H1 (cell line): Measurements from ENCODE around the gene CAPN11. TPM values are rescaled to one million over a fixed set of nuclear protein-coding genes. Genes with fewer than 3 reads are reported as not detected.

Experiments
- CTCF ChIA-PET: fragments of 300-600 bp; sonication (Branson Sonifier 250); formaldehyde crosslinking; loops from one replicate; lab custom pipeline; 2021; ENCODE audit not compliant: partially characterized antibody; lab: Charles Lee
- POLR2A ChIA-PET: fragments of 300-600 bp; sonication (Branson Sonifier 250); formaldehyde crosslinking; loops from one replicate; lab custom pipeline; 2021; ENCODE audit warnings: inconsistent platforms; ENCODE audit not compliant: partially characterized antibody; lab: Charles Lee
- DNase-seq, 2 experiments: peaks; one replicate each; pipeline versions ENCODE4 v3.0.0 to v3.0.0-alpha.2; 2010 to 2022; ENCODE audit warnings: low spot score in 2 of 2, low read depth in 1 of 2, mixed read lengths in 1 of 2
- FAIRE-seq: peaks from 2 replicates; lab custom pipeline; 2011; peaks lifted over from hg19 to GRCh38; lab: Jason Lieb, UNC
- H2AFZ ChIP-seq: 2 replicates; pipeline ENCODE4 v1.8.1; 2012; ENCODE audit warnings: low read length, inconsistent platforms
- H2AK5ac ChIP-seq: 2 replicates; pipeline ENCODE4 v1.6.1; 2013; ENCODE audit warnings: low read depth, low read length
- H2BK120ac ChIP-seq: replicated peaks from 2 replicates; pipeline ENCODE3; 2013; ENCODE audit warnings: low read depth, low read length, inconsistent platforms
- H2BK12ac ChIP-seq: 2 replicates; pipeline ENCODE4 v1.6.1; 2013; ENCODE audit warnings: low read depth, low read length
- H2BK15ac ChIP-seq: 2 replicates; pipeline ENCODE4 v1.6.1; 2013; ENCODE audit warnings: low read length
- H2BK20ac ChIP-seq: 2 replicates; pipeline ENCODE4 v1.6.1; 2013; ENCODE audit warnings: low read length
- H2BK5ac ChIP-seq: 2 replicates; pipeline ENCODE4 v1.6.1; 2013; ENCODE audit warnings: low read depth, low read length
- H3K14ac ChIP-seq: 2 replicates; pipeline ENCODE4 v1.6.1; 2013; ENCODE audit warnings: inconsistent platforms; ENCODE audit not compliant: insufficient read length
- H3K18ac ChIP-seq: 2 replicates; pipeline ENCODE4 v1.6.1; 2013; ENCODE audit warnings: low read length; ENCODE audit errors: extremely low read depth
- H3K23ac ChIP-seq: 2 replicates; pipeline ENCODE4 v1.6.1; 2013; ENCODE audit warnings: inconsistent platforms; ENCODE audit not compliant: insufficient read length
- H3K23me2 ChIP-seq: 2 replicates; pipeline ENCODE4 v1.6.1; 2013; ENCODE audit warnings: low read depth, low read length
- H3K27ac ChIP-seq: 2 replicates; pipeline ENCODE4 v1.6.1; 2011; ENCODE audit warnings: low read depth, low read length, inconsistent platforms
- H3K27me3 ChIP-seq, 4 experiments: replicated peaks in 1 of 4; 1 replicate in 1 of 4; 2 replicates in 3 of 4; pipeline versions ENCODE4 v1.6.1 to v1.8.1; 2011 to 2013; ENCODE audit warnings: low read length in 3 of 4, mild to moderate bottlenecking in 3 of 4, inconsistent platforms in 2 of 4, mixed read lengths in 2 of 4, moderate library complexity in 1 of 4; ENCODE audit not compliant: control insufficient read depth in 3 of 4, insufficient read depth in 3 of 4; ENCODE audit errors: extremely low read depth in 1 of 4
- H3K36me3 ChIP-seq, 4 experiments: 2 replicates each; pipeline versions ENCODE4 v1.6.1 to v1.8.1; 2011 to 2013; ENCODE audit warnings: mild to moderate bottlenecking in 4 of 4, low read length in 3 of 4, moderate library complexity in 2 of 4, control low read depth in 1 of 4, inconsistent platforms in 1 of 4; ENCODE audit not compliant: insufficient read depth in 4 of 4, control insufficient read depth in 2 of 4
- H3K4ac ChIP-seq: replicated peaks from 2 replicates; pipeline ENCODE3; 2013; ENCODE audit warnings: low read length, low read depth, mixed read lengths, inconsistent platforms; ENCODE audit not compliant: insufficient read length
- H3K4me1 ChIP-seq, 4 experiments: replicated peaks in 1 of 4; 1 replicate in 1 of 4; 2 replicates in 3 of 4; pipeline versions ENCODE4 v1.6.1 to v1.8.1; 2011 to 2013; ENCODE audit warnings: low read length in 3 of 4, inconsistent platforms in 2 of 4, mixed read lengths in 1 of 4; ENCODE audit not compliant: insufficient read depth in 4 of 4, control insufficient read depth in 3 of 4
- H3K4me2 ChIP-seq, 2 experiments: 2 replicates each; pipeline versions ENCODE4 v1.6.1 to v1.8.1; 2011 to 2013; ENCODE audit warnings: low read depth in 2 of 2, low read length in 2 of 2, control low read depth in 1 of 2, inconsistent platforms in 1 of 2, mild to moderate bottlenecking in 1 of 2; ENCODE audit not compliant: insufficient read depth in 1 of 2
- H3K4me3 ChIP-seq, 4 experiments: fragments of 200-600, 300-600 bp in 1 of 4; sonication (generic), shearing (Covaris generic), sonication (Bioruptor Twin) in 1 of 4; 2 replicates each; pipeline versions ENCODE4 v1.5.1 to v1.8.1; 2011 to 2016; ENCODE audit warnings: low read length in 4 of 4, low read depth in 3 of 4, control low read depth in 2 of 4, inconsistent platforms in 2 of 4, mild to moderate bottlenecking in 2 of 4, mixed read lengths in 1 of 4, moderate library complexity in 1 of 4; ENCODE audit not compliant: insufficient read depth in 2 of 4; ENCODE audit errors: extremely low read depth in 1 of 4
- H3K56ac ChIP-seq: replicated peaks from 2 replicates; pipeline ENCODE3; 2013; ENCODE audit warnings: low read depth, mild to moderate bottlenecking, mixed read lengths, low read length, inconsistent platforms; ENCODE audit not compliant: insufficient read length
- H3K79me1 ChIP-seq: 2 replicates; pipeline ENCODE4 v1.6.1; 2013; ENCODE audit warnings: low read depth, low read length, control low read depth
- H3K79me2 ChIP-seq, 2 experiments: 2 replicates each; pipeline versions ENCODE4 v1.6.1 to v1.8.1; 2012 to 2013; ENCODE audit warnings: low read length in 2 of 2, mild to moderate bottlenecking in 2 of 2, inconsistent platforms in 1 of 2; ENCODE audit not compliant: insufficient read depth in 2 of 2, control insufficient read depth in 1 of 2
- H3K9ac ChIP-seq, 4 experiments: replicated peaks in 1 of 4; 1 replicate in 1 of 4; 2 replicates in 3 of 4; pipeline versions ENCODE4 v1.6.1 to v1.8.1; 2011 to 2013; ENCODE audit warnings: low read depth in 3 of 4, low read length in 3 of 4, control low read depth in 2 of 4, mild to moderate bottlenecking in 2 of 4, moderate library complexity in 2 of 4, inconsistent platforms in 1 of 4; ENCODE audit errors: extremely low read depth in 1 of 4
- H3K9me3 ChIP-seq, 2 experiments: 2 replicates each; pipeline versions ENCODE4 v1.6.1 to v1.8.1; 2012 to 2013; ENCODE audit warnings: mild to moderate bottlenecking in 2 of 2, moderate library complexity in 2 of 2, control low read depth in 1 of 2, inconsistent platforms in 1 of 2, low read depth in 1 of 2, low read length in 1 of 2, mixed read lengths in 1 of 2; ENCODE audit not compliant: insufficient read depth in 2 of 2
- H4K20me1 ChIP-seq, 2 experiments: replicated peaks in 1 of 2; 2 replicates each; pipeline versions ENCODE3 to v1.8.1; 2011 to 2013; ENCODE audit warnings: inconsistent platforms in 2 of 2, low read length in 2 of 2, mild to moderate bottlenecking in 1 of 2; ENCODE audit not compliant: insufficient read depth in 2 of 2, control insufficient read depth in 1 of 2
- H4K5ac ChIP-seq: 2 replicates; pipeline ENCODE4 v1.6.1; 2013; ENCODE audit warnings: low read length, low read depth, mixed read lengths, inconsistent platforms; ENCODE audit not compliant: insufficient read length
- H4K8ac ChIP-seq: 2 replicates; pipeline ENCODE4 v1.8.0; 2013; ENCODE audit warnings: mild to moderate bottlenecking, moderate library complexity, low read length, inconsistent platforms; ENCODE audit not compliant: insufficient read depth; ENCODE audit errors: extremely low read depth
- H4K91ac ChIP-seq: replicated peaks from 2 replicates; pipeline ENCODE3; 2013; ENCODE audit warnings: low read length, mixed read lengths, inconsistent platforms; ENCODE audit not compliant: insufficient read length
- GABPA ChIP-seq: IDR thresholded peaks from 2 replicates; pipeline ENCODE4 v1.6.1; 2011; ENCODE audit warnings: mild to moderate bottlenecking, low read length, moderate library complexity, borderline replicate concordance; ENCODE audit not compliant: insufficient read depth
- RAD21 ChIP-seq, 2 experiments: IDR thresholded peaks in 1 of 2; conservative IDR thresholded peaks in 1 of 2; 2 replicates each; pipeline ENCODE4 v1.6.1; 2011; ENCODE audit warnings: low read depth in 2 of 2, low read length in 2 of 2, improper control_type of control experiment in 1 of 2, inconsistent platforms in 1 of 2, mild to moderate bottlenecking in 1 of 2, moderate library complexity in 1 of 2
- WGBS, 2 experiments: shearing (Covaris generic) in 1 of 2; methylation state at CpG; one replicate each; pipeline versions ENCODE4 v1.1.6 to v1.1.7; 2013 to 2015; ENCODE audit warnings: low lambda C conversion rate in 2 of 2, mixed read lengths in 2 of 2, inconsistent platforms in 1 of 2, low coverage in 1 of 2, missing lambda C conversion rate in 1 of 2; ENCODE audit not compliant: insufficient replicate concordance in 2 of 2, insufficient coverage in 1 of 2, insufficient read length in 1 of 2; ENCODE audit errors: extremely low coverage in 1 of 2, missing lambda C conversion rate in 1 of 2; 5-methylcytosine and 5-hydroxymethylcytosine counted together
- polyA plus RNA-seq, 7 experiments: library from polyadenylated mRNA; depleted of rRNA in 3 of 7; stranded (reverse) in 5 of 7; unstranded in 2 of 7; fragments of >200 nt in 5 of 7; fragments of 200-250 nt in 2 of 7; gene quantifications; 1 replicate in 5 of 7; 2 replicates in 1 of 7; 4 replicates in 1 of 7; pipeline versions ENCODE4 v1.2.1 to v1.2.3, GENCODE V29; 2011 to 2013; ENCODE audit warnings: missing spikeins in 2 of 7, mixed read lengths in 2 of 7
- total RNA-seq: library from RNA; stranded (reverse); fragmentation: NEBNext Ultra II Directional; extraction: Animal tissue kit (Norgen Biotek cat#: 25700); gene quantifications from 2 replicates; pipeline ENCODE4 v1.2.1, GENCODE V29; 2021

Gene CAPN11
- total and polyA plus RNA-seq, 2 of the 8 experiments (the other 6 are each of a cell fraction or from before 2014, with no cell fraction given) = 0.95 to 0.97 TPM

- TF ChIP-seq RAD21 (IDR thresholded peaks at IDR 0.05 in 1 of 2, conservative IDR thresholded peaks at IDR 0.05 in 1 of 2; ENCODE audit: low read depth in 2 of 2, low read length in 2 of 2) = peak in 1 of 2 experiments; percentile 5; a peak in 1 of 4 replicates
- TF ChIP-seq GABPA = no peak
- Histone ChIP-seq H2BK12ac (peak overlapping the region; percentile 50; the same call in 1 of the 2 replicates), H3K56ac (no peak overlapping the region), H3K4me3 (no peak overlapping the region), H3K23me2 (no peaks in the 10 kb centered on the region), H3K23ac (no peak overlapping the region), H3K27ac (no peak overlapping the region), H2BK20ac (no peak overlapping the region), H3K79me1 (no peaks in the 10 kb centered on the region), H4K20me1 (no peaks in the 10 kb centered on the region), H4K8ac (no peak overlapping the region), H3K4me2 (no peak overlapping the region), H2AK5ac (0 out of 2 replicates have a peak overlapping the region, but pooled peaks have one; percentile 28), H3K14ac (no peak overlapping the region), H3K27me3 (no peaks in the 10 kb centered on the region), H4K5ac (no peak overlapping the region), H3K18ac (peak overlapping the region; percentile 48), H2AFZ (no peak overlapping the region), H3K79me2 (no peaks in the 10 kb centered on the region), H3K4ac (peak overlapping the region; percentile 58), H3K36me3 (peaks cover 2 to 5% (median 5%) of the 10 kb centered on the region in 4 experiments; a peak in 3 of 8 replicates), H2BK15ac (no peak overlapping the region), H4K91ac (peak overlapping the region; percentile 57), H2BK5ac (peak overlapping the region; percentile 85; the same call in 1 of the 2 replicates), H3K4me1 (peaks cover 0 to 12% (median 4%) of the 10 kb centered on the region in 4 experiments; a peak in 4 of 7 replicates), H2BK120ac (no peak overlapping the region), H3K9ac (no peak overlapping the region), H3K9me3 (no peaks in the 10 kb centered on the region)
- 88% methylated on average over 11 of the region's 11 CpGs; no CpG with 5 or more reads in 1 of the 2 experiments for WGBS, 2 experiments
- ChIA-PET POLR2A (interaction anchor here (0.8 to 8.5 kb wide), 8 partner anchors 8 to 90 kb away, joined by 3 to 55 read pairs (median 6); partner anchors contain the start of gene HSP90AB1), CTCF (interaction anchor here (0.6 to 7.5 kb wide), 17 partner anchors 12 to 176 kb away, joined by 3 to 39 read pairs (median 4); no protein-coding TSS in a partner anchor)
- FAIRE-seq (no peak), DNase-seq (no peak)
These were observed 1.5 kb upstream of the CAPN11 start for GRCh38 chr6:44157152-44157521.
